OCI-M1 (cell line): ENCODE measurements around the gene DUS4L.

Experiments used
- DNase-seq: peaks from one replicate; lab custom pipeline; 2025; lab: John Stamatoyannopoulos, UW

Gene DUS4L

DNA sequence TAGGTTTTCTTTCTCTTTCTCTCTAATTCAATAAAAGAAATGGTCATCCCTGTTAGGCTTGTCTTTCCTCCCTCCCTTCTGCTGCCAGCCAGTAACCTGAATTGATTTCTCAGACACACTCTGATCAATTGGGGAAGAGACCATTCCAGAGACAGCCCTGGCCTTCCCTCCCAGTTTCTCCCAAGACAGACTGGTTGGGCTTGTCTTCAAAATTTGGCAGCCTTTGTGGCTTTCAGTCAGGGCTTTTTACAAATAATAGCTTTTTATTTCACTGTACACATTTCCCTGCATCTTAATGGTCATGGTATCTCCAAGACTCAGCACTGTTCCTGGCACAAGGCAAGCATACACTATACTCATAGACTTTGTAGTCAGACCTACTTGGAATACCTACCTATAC lies 50.2 kb downstream of the DUS4L start:
- no peak for DNase-seq

DNA sequence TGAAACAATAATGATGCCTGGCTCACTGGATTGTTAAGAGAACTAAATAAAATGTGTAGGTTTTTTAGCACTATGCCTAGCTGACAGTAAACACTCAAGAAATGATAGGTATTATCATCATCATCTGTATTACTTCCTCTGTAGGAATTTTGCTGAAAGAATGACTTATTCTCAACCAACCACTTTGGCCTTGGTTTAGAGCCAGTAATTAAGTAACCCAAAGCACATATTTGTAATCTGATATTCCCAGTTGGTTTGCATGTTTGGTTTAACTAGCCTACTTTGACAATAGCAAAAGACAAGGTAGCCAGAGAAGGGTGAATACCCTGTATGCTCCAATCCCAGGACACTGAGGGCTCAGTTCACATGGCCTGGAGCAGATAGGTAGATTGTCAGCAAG lies 50.7 kb downstream of the DUS4L start:
- DNase-seq, result no peak

DNA sequence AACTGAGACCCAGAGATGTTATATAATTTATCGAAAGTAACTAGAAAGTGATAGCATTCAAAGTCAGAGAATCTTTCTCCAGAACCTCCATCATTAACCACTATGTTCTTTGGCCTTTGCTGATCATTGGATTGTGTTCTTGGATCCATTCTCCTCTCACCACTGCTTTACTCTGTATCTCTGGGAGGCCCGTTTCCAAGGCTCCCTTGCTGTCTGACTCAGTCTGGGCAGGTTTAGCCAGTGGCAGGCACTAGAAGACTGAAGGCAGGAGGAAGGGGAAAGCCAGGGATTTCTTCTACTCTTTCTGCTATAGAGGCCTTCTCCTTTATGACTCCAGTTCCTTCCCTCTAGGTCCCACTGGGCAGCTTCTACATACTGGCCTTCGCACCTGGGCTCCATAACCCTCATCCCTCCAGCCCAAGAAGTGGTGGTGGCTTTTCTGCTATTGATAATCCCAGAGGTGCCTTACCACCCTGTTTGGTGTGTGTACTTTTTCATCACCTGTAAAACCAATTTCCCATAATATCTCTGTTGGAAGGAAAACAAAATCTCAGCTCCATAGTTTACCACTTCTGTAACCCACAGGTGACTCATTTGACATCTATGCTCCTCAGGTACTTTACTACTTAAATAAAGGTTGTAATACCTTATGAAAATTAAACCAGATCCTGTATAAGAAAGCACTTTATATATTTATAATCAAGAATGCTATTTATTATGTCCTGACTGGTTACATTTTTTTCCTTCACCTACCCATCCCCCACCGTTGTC lies 52.3 kb downstream of the DUS4L start:
- DNase-seq, result no peak

DNA sequence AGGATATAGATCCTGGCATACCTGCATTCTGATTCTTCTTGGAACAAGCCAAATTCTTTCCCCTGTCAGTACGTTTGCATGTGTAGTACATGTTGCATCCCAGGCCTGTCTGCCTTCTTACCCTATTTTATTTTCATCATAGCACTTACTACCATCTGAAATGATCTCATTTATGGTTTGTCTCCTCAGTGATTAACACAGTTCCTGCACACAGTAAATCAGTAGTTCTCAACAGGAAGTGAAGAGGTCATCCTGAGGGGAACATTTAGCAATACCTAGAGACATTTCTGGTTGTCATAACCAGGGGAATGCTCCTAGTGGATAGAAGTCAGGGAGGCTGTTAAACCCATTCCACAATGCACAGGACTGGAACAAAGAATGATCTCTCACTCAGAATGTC lies 58.7 kb downstream of the DUS4L start:
- no peak for DNase-seq

DNA sequence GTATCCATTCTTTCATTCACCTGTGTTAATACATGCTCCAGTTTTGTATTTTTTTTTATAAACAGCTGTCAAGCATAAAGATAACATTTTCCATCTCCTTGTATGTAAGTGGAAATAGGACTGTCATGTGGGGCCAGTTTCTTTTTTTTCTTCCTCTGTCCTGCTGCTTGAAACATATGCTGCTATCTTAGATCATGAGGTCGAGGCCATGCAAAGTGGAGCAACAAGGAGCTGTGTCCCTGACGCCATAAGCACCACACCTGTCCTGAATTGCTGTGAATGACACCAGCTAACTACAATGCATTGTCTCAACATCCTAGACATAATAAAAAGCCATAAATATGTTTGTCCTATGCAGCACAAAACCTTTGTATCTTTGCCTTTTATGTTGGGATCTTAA lies 59.1 kb downstream of the DUS4L start:
- no peak for DNase-seq

DNA sequence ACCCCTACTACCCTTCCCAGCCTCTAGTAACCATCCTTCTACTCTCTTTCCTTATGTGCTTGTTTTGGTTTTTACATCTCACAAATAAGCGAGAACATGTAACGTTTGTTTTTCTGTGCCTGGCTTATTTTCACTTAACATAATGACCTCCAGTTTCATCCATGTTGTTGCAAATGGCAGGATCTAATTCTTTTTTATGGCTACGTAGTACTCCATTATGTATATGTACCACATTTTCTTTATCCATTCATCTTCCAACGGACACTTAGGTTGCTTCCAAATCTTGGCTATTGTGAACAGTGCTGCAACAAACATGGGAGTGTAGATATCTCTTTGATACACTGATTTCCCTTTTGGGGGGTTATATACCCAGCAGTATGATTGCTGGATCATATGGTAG lies 63.2 kb downstream of the DUS4L start:
- no peak for DNase-seq
